H4 (cell line): ENCODE results near the gene IQCF6. TPM values are rescaled to one million over a fixed set of nuclear protein-coding genes. Genes with fewer than 3 reads are reported as not detected.
"Not testable (repeated sequence)": the region's sequence is repeated elsewhere in the genome, so short reads cannot be mapped to it uniquely, and the experiment has no call there.

Source experiments
- DNase-seq: peaks from one replicate; pipeline ENCODE4 v3.0.0-alpha.2; 2015; ENCODE audit warnings: low spot score
- total RNA-seq: library from RNA; depleted of rRNA; stranded (reverse); fragments of >200 nt; shearing (Covaris generic); gene quantifications from 2 replicates; pipeline ENCODE4 v1.2.3, GENCODE V29; 2014; rRNA removed

IQCF6 gene
- total RNA-seq, 1 experiment from 2014 or later: not detected

- no peak for DNase-seq
Observed at GRCh38 chr3:51773529-51774056, 5.4 kb downstream of the IQCF6 start.

DNA sequence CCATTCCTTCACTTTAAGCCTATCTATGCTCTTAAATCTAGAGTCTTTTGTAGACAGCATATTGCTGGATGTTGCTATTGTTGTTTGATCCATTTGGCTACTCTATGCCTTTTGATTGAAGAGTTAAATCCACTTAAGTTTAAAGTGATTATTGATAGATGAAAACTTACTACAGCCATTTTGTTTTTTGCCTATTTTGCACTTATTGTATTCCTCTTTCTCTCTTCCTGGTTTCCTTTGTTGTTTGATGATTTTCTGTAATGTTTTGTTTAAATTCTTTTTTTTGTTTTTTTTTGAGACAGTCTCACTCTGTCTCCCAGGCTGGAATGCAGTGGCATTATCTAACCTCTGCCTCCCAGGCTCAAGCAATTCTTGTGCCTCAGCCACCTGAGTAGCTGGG lies 19.8 kb downstream of the IQCF6 start:
- DNase-seq: no peak

DNA sequence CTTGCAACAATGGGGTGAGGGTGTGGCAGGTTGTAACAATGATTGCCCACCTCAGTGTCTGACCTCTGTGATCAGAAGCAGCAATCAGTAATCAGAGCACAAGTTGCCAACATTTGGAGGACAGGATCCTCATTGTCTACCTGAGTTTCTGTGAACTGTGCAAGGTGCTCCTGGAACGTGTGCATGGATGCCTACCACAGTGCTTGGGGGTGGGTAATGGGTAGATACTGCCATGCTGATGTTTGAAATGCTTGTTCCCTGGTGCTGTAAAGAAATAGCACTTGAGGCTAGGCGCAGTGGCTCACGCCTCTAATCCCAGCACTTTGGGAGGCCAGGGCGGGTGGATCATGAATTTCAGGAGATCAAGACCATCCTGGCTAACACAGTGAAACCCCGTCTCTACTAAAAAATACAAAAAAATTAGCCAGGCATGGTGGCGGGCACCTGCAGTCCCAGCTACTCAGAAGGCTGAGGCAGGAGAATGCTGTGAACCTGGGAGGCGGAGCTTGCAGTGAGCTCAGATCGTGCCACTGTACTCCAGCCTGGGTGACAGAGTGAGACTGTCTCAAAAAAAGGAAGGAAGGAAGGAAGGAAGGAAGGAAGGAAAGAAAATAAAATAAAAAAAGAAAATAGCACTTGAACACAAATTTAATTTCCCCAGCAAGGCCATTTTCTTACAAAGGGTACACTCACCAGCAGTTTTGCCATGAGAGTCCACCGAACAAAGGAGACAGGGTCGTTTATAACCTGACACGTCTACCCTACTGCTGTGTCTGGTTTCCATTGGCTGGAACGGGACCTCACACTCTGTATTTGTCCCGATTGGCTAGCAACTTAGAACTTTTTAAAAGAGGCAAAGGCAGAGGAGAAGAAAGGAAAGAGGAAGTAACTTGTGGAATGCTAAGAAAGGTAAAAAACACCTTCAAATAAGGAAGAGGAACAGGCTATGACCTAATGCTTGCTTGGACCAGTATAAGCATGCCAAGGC lies 25.0 kb downstream of the IQCF6 start:
- DNase-seq: not testable (repeated sequence)

DNA sequence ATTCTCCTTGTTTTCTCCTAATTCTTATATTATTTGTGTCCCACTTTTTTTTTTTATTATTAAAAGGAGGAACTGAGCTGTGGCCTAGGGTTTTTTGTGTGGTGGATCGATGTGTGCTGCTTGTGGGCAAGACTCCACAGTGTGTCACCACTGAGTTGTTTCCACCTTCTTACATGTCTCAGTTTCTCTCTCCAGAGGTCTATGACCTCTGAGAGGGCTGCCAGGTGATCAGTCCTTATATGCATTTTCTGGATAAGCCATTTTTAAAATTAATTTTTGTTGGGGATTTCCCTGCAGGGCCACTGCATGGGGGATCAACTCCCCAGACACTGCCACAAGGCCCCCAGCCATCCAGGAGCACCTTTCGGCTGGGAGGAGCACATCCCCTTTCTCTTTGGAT lies 27.8 kb downstream of the IQCF6 start:
- no peak for DNase-seq

DNA sequence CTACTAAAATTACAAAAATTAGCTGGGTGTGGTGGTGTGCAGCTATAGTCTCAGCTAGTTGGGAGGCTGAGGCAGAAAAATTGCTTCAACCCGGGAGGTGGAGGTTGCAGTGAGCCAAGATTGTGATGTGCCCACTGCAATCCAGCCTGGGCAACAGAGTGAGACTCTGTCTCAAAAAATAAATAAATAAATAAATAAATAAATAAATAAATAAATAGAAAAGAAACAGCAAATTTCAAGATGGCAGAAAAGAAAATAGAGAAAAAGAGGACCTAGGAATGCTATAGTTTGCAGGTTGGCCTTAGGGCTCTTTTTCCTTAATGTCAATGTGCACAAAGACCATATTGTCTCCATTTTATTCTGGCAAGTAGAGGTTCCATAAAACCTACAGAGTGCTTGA lies 28.2 kb downstream of the IQCF6 start:
- DNase-seq: no peak

- no peak for DNase-seq
Observed at GRCh38 chr3:51748327-51748726, 30.7 kb downstream of the IQCF6 start.

GRCh38 chr3:51747840-51748239 lies 31.2 kb downstream of the IQCF6 start:
- DNase-seq: no peak

DNA sequence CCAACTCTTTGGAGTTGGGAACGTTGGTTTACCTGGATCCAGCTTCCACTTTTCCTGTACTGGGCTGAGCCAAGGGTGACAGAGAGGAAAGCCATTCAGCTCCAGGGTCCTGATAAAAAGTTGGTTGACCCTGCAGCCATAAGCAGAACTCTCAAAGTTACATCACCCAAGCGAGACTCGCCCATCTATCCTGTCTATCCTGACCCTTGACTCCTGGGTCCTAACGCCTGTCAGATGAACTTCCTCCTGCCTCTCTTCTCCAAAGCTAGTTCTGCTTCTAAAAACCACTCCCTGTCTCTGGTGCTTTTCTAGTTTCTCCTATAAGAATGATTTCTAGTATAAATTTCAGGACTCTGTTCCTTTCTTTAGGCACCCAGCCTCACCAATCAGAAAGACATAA lies 36.1 kb downstream of the IQCF6 start:
- DNase-seq: not testable (repeated sequence)

DNA sequence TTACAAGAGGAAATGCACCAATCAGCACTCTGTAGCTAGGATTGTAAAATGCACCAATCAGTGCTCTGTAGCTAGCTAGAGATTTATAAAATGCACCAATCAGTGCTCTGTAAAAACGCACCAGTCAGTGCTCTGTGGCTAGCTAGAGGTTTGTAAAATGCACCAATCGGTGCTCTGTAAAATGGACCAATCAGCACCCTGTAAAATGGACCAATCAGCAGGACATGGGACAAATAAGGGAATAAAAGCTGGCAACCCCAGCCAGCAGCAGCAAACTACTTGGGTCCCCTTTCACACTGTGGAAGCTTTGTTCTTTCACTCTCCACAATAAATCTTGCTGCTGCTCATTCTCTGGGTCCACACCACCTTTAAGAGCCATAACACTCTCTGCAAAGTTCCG lies 36.7 kb downstream of the IQCF6 start:
- DNase-seq: not testable (repeated sequence)

- no peak for DNase-seq
Observed at GRCh38 chr3:51739110-51739509, 39.9 kb downstream of the IQCF6 start.

GRCh38 chr3:51735950-51736349 lies 43.1 kb downstream of the IQCF6 start:
- no peak for DNase-seq

DNA sequence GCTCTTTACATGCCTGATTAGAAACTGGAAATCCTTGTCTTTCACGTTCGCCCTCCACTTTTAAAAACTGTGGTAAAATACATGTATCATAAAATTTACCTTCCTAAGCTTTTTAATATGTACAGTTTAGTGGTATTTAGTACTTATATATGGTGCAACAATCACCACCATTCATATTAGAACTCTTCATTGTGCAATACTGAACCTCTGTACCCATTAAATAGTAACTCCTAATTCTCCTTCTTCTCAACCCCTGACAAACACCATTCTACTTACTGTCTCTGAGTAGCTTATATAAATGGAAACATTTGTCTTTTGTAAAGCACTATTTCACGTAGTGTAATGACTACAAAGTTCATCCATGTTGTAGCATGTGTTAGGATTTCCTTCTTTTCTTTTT lies 44.0 kb downstream of the IQCF6 start:
- DNase-seq: no peak

DNA sequence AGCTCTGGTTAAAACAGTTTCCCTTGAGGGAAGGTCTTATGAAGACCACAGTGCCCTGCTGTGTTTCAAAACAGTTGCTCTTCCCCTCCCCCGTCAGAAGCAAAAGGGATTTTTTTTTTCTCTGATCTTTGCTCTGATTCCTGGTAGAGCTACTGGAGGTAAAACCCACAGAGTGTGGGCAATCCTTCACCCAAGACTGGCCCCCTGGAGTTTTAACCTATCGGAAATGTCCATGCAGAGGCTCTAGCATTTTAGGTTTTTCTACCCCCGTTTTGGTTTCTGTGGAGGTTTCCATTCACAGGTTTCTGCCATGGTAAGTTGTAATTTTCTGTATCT lies 44.5 kb downstream of the IQCF6 start:
- no peak for DNase-seq

- DNase-seq: no peak
Observed at GRCh38 chr3:51733859-51734571, 45.0 kb downstream of the IQCF6 start.

DNA sequence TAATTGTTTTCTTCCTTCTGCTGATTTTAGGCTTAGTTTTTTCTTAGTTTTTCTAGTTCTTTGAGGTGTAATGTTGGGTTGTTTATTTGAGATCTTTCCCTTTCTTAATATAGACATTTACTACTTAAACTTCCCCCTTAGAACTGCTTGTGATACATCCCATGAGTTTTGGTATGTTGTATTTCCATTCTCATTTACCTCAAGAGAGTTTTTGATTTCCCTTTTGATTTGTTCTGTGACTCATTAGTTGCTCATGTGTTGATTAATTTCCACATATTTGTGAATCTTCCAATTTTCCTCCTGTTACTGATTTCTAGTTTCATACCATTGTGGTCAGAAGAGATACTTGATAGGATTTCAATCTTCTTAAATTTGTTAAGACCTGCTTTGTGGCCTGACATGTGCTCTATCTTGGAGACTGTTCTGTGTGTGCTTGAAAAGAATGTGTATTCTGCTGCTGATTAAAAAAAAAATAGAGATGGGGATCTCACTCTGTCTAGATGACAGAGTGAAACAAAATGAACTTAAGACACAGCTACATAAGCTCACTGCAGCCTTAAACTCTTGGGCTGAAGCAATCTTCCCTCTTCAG lies 49.9 kb downstream of the IQCF6 start:
- no peak for DNase-seq

Other genes with a start within 250 kb of the IQCF6 start
- 4.0 and 5.7 TPM in 2 replicates for gene RAD54L2, start 240.5 kb downstream of the IQCF6 start, total RNA-seq
- gene TEX264, start 108.0 kb downstream of the IQCF6 start, total RNA-seq: 37.7 and 48.2 TPM in 2 replicates
- not detected in 2 replicates for gene GRM2, start 72.2 kb downstream of the IQCF6 start, total RNA-seq
- not detected in 2 replicates for gene IQCF2, start 82.4 kb upstream of the IQCF6 start, total RNA-seq
- not detected in 2 replicates for gene IQCF5, start 96.4 kb upstream of the IQCF6 start, total RNA-seq
- gene IQCF1, start 124.1 kb upstream of the IQCF6 start, total RNA-seq: not detected in 2 replicates
- gene RRP9, start 162.7 kb upstream of the IQCF6 start, total RNA-seq: 25.7 and 31.0 TPM in 2 replicates
- 7.7 and 7.9 TPM in 2 replicates for gene PARP3, start 163.1 kb upstream of the IQCF6 start, total RNA-seq
- gene GPR62, start 176.1 kb upstream of the IQCF6 start, total RNA-seq: not detected in 2 replicates
- gene PCBP4, start 188.2 kb upstream of the IQCF6 start, total RNA-seq: 27.0 and 31.0 TPM in 2 replicates
- 3.2 and 12.5 TPM in 2 replicates for gene ABHD14B, start 194.8 kb upstream of the IQCF6 start, total RNA-seq
- 8.0 and 13.9 TPM in 2 replicates for gene ABHD14A, start 195.8 kb upstream of the IQCF6 start, total RNA-seq
- gene ACY1, start 204.3 kb upstream of the IQCF6 start, total RNA-seq: 35.6 and 41.7 TPM in 2 replicates
- gene RPL29, start 216.7 kb upstream of the IQCF6 start, total RNA-seq: 1,303 and 1,313 TPM in 2 replicates